CD4-positive, CD25-positive, alpha-beta regulatory T cell (primary cell): ENCODE results near the gene PPARA. TPM values are rescaled to one million over a fixed set of nuclear protein-coding genes. Genes with fewer than 3 reads are reported as not detected.
A peak's percentile ranks its signal among the peaks of the same experiment; 100 is the strongest.

Experiments
- ATAC-seq, 2 donors: fragments of 150-1000 bp; cut with Tn5 transposase; one replicate each; pipeline ENCODE4 v1.10.0; 2021; ENCODE audit warnings: low read depth in 2 of 2, moderate number of reproducible peaks in 2 of 2, moderate library complexity in 1 of 2
- DNase-seq, 3 donors: peaks; one replicate each; pipeline versions ENCODE4 v3.0.0 to v3.0.0-alpha.2; 2012 to 2022; ENCODE audit warnings: mixed read lengths in 1 of 3
- H3K27ac ChIP-seq: one replicate; pipeline ENCODE4 v1.7.0; 2013; ENCODE audit warnings: mild to moderate bottlenecking, low read length; ENCODE audit not compliant: insufficient read depth, poor library complexity, severe bottlenecking
- H3K27me3 ChIP-seq: one replicate; pipeline ENCODE4 v1.7.0; 2013; ENCODE audit warnings: low read length; ENCODE audit not compliant: control insufficient read depth, insufficient read depth
- H3K36me3 ChIP-seq: one replicate; pipeline ENCODE4 v1.7.0; 2013; ENCODE audit warnings: mild to moderate bottlenecking, low read length, moderate library complexity; ENCODE audit not compliant: control insufficient read depth, insufficient read depth
- H3K4me1 ChIP-seq: 2 replicates; pipeline ENCODE4 v1.7.0; 2013; ENCODE audit warnings: mild to moderate bottlenecking, low read length; ENCODE audit not compliant: insufficient read depth, control insufficient read depth, poor library complexity, severe bottlenecking
- H3K4me3 ChIP-seq: one replicate; pipeline ENCODE4 v1.7.0; 2013; ENCODE audit warnings: low read depth, mild to moderate bottlenecking, low read length, moderate library complexity
- H3K9me3 ChIP-seq, 2 experiments: 1 replicate in 1 of 2; 2 replicates in 1 of 2; pipeline ENCODE4 v1.7.0; 2013; ENCODE audit warnings: low read length in 2 of 2, mild to moderate bottlenecking in 1 of 2, moderate library complexity in 1 of 2; ENCODE audit not compliant: control insufficient read depth in 2 of 2
- H3K27ac Mint-ChIP-seq, 3 donors: one replicate each; pipeline ENCODE4 v1.8.0; 2020 to 2022; ENCODE audit warnings: mild to moderate bottlenecking in 3 of 3, mixed read lengths in 3 of 3, moderate library complexity in 2 of 3
- H3K27me3 Mint-ChIP-seq: one replicate; pipeline ENCODE4 v1.8.0; 2022; ENCODE audit warnings: mild to moderate bottlenecking, mixed read lengths
- H3K36me3 Mint-ChIP-seq: one replicate; pipeline ENCODE4 v1.8.0; 2020; ENCODE audit warnings: mixed read lengths
- H3K4me1 Mint-ChIP-seq, 4 donors: one replicate each; pipeline ENCODE4 v1.8.0; 2020 to 2022; ENCODE audit warnings: mixed read lengths in 4 of 4, mild to moderate bottlenecking in 1 of 4
- H3K4me3 Mint-ChIP-seq, 4 donors: one replicate each; pipeline ENCODE4 v1.8.0; 2020 to 2022; ENCODE audit warnings: mild to moderate bottlenecking in 4 of 4, mixed read lengths in 4 of 4, moderate library complexity in 3 of 4
- H3K9me3 Mint-ChIP-seq, 7 donors: one replicate each; pipeline ENCODE4 v1.8.0; 2020 to 2022; ENCODE audit warnings: mixed read lengths in 7 of 7, mild to moderate bottlenecking in 3 of 7, moderate library complexity in 2 of 7
- polyA plus RNA-seq, 4 donors: library from polyadenylated mRNA; unstranded; fragments of 300-500 nt; fragmentation: Illumina TruSeq; gene quantifications; one replicate each; pipeline ENCODE4 v1.2.3, GENCODE V29; 2021
- total RNA-seq: library from RNA; stranded (reverse); gene quantifications from one replicate; pipeline ENCODE4 v1.2.3, GENCODE V29; 2022

PPARA gene
- total and polyA plus RNA-seq, 5 donors from 2014 or later: 0.67 to 10.3 (median 4.0) TPM

- H3K9me3 ChIP-seq: no peaks in the 10 kb centered on the region
- DNase-seq (no peak), ATAC-seq (no peak)
- no peaks in the 10 kb centered on the region for H3K4me1 ChIP-seq
- H3K36me3 ChIP-seq: no peaks in the 10 kb centered on the region
- H3K27ac ChIP-seq: no peak overlapping the region
- no peaks in the 10 kb centered on the region for H3K27me3 Mint-ChIP-seq
- no peaks in the 10 kb centered on the region for H3K27me3 ChIP-seq
- no peak overlapping the region for H3K27ac Mint-ChIP-seq
- H3K4me1 Mint-ChIP-seq: no peaks in the 10 kb centered on the region
- H3K4me3 ChIP-seq: no peak overlapping the region
- H3K36me3 Mint-ChIP-seq: peaks cover 3% of the 10 kb centered on the region
- no peaks in the 10 kb centered on the region for H3K9me3 Mint-ChIP-seq
- H3K4me3 Mint-ChIP-seq: no peak overlapping the region
Observed at GRCh38 chr22:46105494-46106278, 44.6 kb upstream of the PPARA start.

- Histone ChIP-seq H3K9me3 (no peaks in the 10 kb centered on the region), H3K36me3 (no peaks in the 10 kb centered on the region), H3K27me3 (no peaks in the 10 kb centered on the region), H3K4me1 (no peaks in the 10 kb centered on the region), H3K27ac (no peak overlapping the region), H3K4me3 (no peak overlapping the region)
- H3K4me3 Mint-ChIP-seq: no peak overlapping the region
- peaks cover 2% of the 10 kb centered on the region for H3K36me3 Mint-ChIP-seq
- DNase-seq: no peak
- no peak for ATAC-seq
- peak overlapping the region in 1 of 3 donors; percentile 48 for H3K27ac Mint-ChIP-seq
- H3K9me3 Mint-ChIP-seq: no peaks in the 10 kb centered on the region
- H3K27me3 Mint-ChIP-seq: no peaks in the 10 kb centered on the region
- no peaks in the 10 kb centered on the region for H3K4me1 Mint-ChIP-seq
Observed at GRCh38 chr22:46106279-46107022, 43.9 kb upstream of the PPARA start.

- H3K27ac Mint-ChIP-seq: no peak overlapping the region
- no peaks in the 10 kb centered on the region for H3K36me3 Mint-ChIP-seq
- no peak overlapping the region for H3K4me3 ChIP-seq
- no peaks in the 10 kb centered on the region for H3K36me3 ChIP-seq
- no peaks in the 10 kb centered on the region for H3K4me1 Mint-ChIP-seq
- H3K9me3 ChIP-seq: no peaks in the 10 kb centered on the region
- DNase-seq (no peak), ATAC-seq (no peak)
- H3K27me3 Mint-ChIP-seq: no peaks in the 10 kb centered on the region
- H3K9me3 Mint-ChIP-seq: no peaks in the 10 kb centered on the region
- H3K4me3 Mint-ChIP-seq: no peak overlapping the region
- no peaks in the 10 kb centered on the region for H3K4me1 ChIP-seq
- H3K27me3 ChIP-seq: no peaks in the 10 kb centered on the region
- H3K27ac ChIP-seq: no peak overlapping the region
Observed at GRCh38 chr22:46107089-46107664, 43.1 kb upstream of the PPARA start.

GRCh38 chr22:46107753-46108563 lies 42.4 kb upstream of the PPARA start:
- Mint-ChIP-seq H3K27me3 (no peaks in the 10 kb centered on the region), H3K9me3 (no peaks in the 10 kb centered on the region), H3K4me3 (no peak overlapping the region), H3K36me3 (no peaks in the 10 kb centered on the region), H3K27ac (no peak overlapping the region), H3K4me1 (no peaks in the 10 kb centered on the region)
- Histone ChIP-seq H3K27ac (no peak overlapping the region), H3K4me3 (no peak overlapping the region), H3K4me1 (no peaks in the 10 kb centered on the region), H3K36me3 (no peaks in the 10 kb centered on the region), H3K9me3 (no peaks in the 10 kb centered on the region), H3K27me3 (no peaks in the 10 kb centered on the region)
- DNase-seq (no peak), ATAC-seq (no peak)

- DNase-seq (no peak), ATAC-seq (no peak)
- Histone ChIP-seq H3K36me3 (no peaks in the 10 kb centered on the region), H3K27me3 (no peaks in the 10 kb centered on the region), H3K4me1 (no peaks in the 10 kb centered on the region), H3K9me3 (no peaks in the 10 kb centered on the region), H3K4me3 (no peak overlapping the region), H3K27ac (no peak overlapping the region)
- H3K9me3 Mint-ChIP-seq: no peaks in the 10 kb centered on the region
- H3K27me3 Mint-ChIP-seq: no peaks in the 10 kb centered on the region
- H3K4me1 Mint-ChIP-seq: no peaks in the 10 kb centered on the region
- H3K27ac Mint-ChIP-seq: peak overlapping the region in 1 of 3 donors; percentile 71
- no peak overlapping the region for H3K4me3 Mint-ChIP-seq
- H3K36me3 Mint-ChIP-seq: no peaks in the 10 kb centered on the region
Observed at GRCh38 chr22:46108564-46109473, 41.5 kb upstream of the PPARA start.

GRCh38 chr22:46109474-46110003 lies 40.8 kb upstream of the PPARA start:
- H3K4me3 ChIP-seq: no peak overlapping the region
- Mint-ChIP-seq H3K9me3 (no peaks in the 10 kb centered on the region), H3K4me3 (no peak overlapping the region), H3K36me3 (no peaks in the 10 kb centered on the region), H3K4me1 (no peaks in the 10 kb centered on the region), H3K27me3 (no peaks in the 10 kb centered on the region), H3K27ac (no peak overlapping the region)
- H3K4me1 ChIP-seq: no peaks in the 10 kb centered on the region
- DNase-seq (no peak), ATAC-seq (no peak)
- H3K9me3 ChIP-seq: no peaks in the 10 kb centered on the region
- H3K27ac ChIP-seq: no peak overlapping the region
- no peaks in the 10 kb centered on the region for H3K36me3 ChIP-seq
- H3K27me3 ChIP-seq: no peaks in the 10 kb centered on the region

- Mint-ChIP-seq H3K27me3 (no peaks in the 10 kb centered on the region), H3K9me3 (no peaks in the 10 kb centered on the region), H3K4me1 (no peaks in the 10 kb centered on the region), H3K36me3 (no peaks in the 10 kb centered on the region), H3K27ac (no peak overlapping the region), H3K4me3 (no peak overlapping the region)
- Histone ChIP-seq H3K27ac (no peak overlapping the region), H3K36me3 (no peaks in the 10 kb centered on the region), H3K4me1 (no peaks in the 10 kb centered on the region), H3K4me3 (no peak overlapping the region), H3K9me3 (no peaks in the 10 kb centered on the region), H3K27me3 (no peaks in the 10 kb centered on the region)
- ATAC-seq (no peak), DNase-seq (no peak)
Observed at GRCh38 chr22:46110215-46110614, 40.1 kb upstream of the PPARA start.
